Measurements from ENCODE around the gene MEN1.

MEN1 gene

DNA sequence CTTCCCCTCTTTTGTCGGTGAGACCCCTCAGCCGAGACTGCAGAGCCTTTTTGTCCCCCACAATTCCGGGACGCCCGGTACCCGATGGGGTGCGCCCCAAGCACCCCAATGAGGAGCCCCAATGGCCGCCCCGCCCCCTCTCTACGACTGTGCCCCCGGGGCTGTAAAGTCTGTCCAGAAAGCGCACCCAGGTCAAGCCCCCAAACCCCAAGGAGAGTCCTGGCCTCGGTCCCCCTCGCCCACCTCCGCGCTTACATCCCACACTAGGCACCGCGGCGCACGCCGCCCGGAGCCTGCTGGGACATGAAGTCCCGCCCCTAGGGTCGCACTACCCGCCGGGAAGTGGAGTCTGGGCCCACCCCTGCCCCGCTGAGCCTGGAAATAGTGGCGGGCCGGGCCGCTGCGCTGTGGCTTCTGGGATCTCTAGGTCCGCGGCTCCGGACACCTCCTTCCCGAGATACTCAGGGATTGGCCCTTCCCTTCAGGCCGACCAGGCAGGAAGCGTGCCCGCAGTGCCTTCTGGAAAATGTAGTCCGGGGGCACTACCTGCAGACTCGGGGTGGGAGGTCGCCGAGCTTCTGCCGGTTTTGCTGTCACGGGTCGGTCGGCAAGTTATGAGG is at the start of gene MEN1:
MEN1 (minus strand) TSS at position 281 of the 620 bp plus-strand sequence. CDS start 442 bp downstream, outside the sequence.
- peaks cover 1 to 16% of the 10 kb centered on the region in 2 donors for H3K36me3 ChIP-seq (ENCODE audit: control insufficient read depth in 1 of 2, insufficient read depth in 2 of 2, low read length in 2 of 2)
- H3K4me3 ChIP-seq (ENCODE audit: low read depth in 1 of 2, low read length in 2 of 2) = peak within 1 kb of the TSS; percentile 64 to 90
- H3K27ac ChIP-seq (ENCODE audit: low read length) = peak within 1 kb of the TSS; percentile 16
- no peaks in the 10 kb centered on the region for H3K27me3 ChIP-seq (ENCODE audit: low read depth, low read length)
- peaks cover 5 to 19% of the 10 kb centered on the region in 2 donors for H3K4me1 ChIP-seq (ENCODE audit: control insufficient read depth in 1 of 2, insufficient read depth in 2 of 2, low read length in 2 of 2)
- no peaks in the 10 kb centered on the region for H3K9me3 ChIP-seq (ENCODE audit: control insufficient read depth in 1 of 2, low read length in 2 of 2)

DNA sequence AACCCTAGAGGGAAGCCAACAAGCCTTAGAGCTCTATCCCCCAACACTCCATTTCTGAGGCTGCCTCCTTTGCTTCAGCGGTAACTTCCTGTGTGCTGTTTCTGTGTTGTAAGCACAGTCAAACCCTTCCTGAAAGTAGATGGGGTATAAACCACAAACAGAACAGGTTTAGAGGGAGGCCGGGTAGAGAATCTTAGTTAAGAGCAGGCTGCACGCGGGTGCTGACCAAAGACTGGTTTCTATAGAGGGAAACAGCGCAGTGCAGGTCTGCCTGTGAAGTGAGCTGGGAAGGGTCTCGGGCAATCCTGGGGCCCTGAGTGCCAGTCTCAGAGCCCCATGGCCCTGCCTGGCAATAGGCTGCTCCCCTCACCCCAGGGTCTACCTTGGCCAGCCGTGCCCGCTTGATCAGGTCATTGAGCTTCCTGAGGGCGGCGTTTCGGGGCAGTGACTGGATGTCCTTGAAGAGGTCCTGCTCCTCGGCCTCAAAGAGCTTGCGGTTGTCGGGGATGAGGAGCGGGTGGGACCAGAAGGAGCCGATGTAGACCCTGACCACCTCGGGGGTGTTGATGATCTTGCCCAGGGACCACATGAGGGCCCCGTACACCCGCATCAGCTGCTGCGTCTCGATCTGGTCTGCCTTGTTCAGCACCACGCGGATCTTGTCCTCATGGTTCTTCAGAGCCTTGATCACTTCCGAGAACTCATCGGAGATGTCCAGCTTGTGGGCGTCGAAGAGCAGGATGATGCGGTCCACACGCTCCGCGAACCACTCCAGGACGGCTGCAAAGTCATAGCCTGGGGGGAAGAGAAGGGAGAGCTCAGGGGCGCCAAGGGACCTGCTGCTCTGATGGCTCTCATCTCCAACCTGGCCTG is 49.4 kb upstream of the MEN1 start:
- H3K4me1 ChIP-seq (ENCODE audit: control insufficient read depth in 1 of 2, insufficient read depth in 2 of 2, low read length in 2 of 2) = peaks cover 43 to 56% of the 10 kb centered on the region in 2 donors
- no peaks in the 10 kb centered on the region for H3K9me3 ChIP-seq (ENCODE audit: control insufficient read depth in 1 of 2, low read length in 2 of 2)
- peak overlapping the region; percentile 33 for H3K27ac ChIP-seq (ENCODE audit: low read length)
- H3K36me3 ChIP-seq (ENCODE audit: control insufficient read depth in 1 of 2, insufficient read depth in 2 of 2, low read length in 2 of 2) = peaks cover 7 to 14% of the 10 kb centered on the region in 2 donors
- peak overlapping the region in 1 of 2 donors; percentile 4 for H3K4me3 ChIP-seq (ENCODE audit: low read depth in 1 of 2, low read length in 2 of 2)
- H3K27me3 ChIP-seq (ENCODE audit: low read depth, low read length) = no peaks in the 10 kb centered on the region

DNA sequence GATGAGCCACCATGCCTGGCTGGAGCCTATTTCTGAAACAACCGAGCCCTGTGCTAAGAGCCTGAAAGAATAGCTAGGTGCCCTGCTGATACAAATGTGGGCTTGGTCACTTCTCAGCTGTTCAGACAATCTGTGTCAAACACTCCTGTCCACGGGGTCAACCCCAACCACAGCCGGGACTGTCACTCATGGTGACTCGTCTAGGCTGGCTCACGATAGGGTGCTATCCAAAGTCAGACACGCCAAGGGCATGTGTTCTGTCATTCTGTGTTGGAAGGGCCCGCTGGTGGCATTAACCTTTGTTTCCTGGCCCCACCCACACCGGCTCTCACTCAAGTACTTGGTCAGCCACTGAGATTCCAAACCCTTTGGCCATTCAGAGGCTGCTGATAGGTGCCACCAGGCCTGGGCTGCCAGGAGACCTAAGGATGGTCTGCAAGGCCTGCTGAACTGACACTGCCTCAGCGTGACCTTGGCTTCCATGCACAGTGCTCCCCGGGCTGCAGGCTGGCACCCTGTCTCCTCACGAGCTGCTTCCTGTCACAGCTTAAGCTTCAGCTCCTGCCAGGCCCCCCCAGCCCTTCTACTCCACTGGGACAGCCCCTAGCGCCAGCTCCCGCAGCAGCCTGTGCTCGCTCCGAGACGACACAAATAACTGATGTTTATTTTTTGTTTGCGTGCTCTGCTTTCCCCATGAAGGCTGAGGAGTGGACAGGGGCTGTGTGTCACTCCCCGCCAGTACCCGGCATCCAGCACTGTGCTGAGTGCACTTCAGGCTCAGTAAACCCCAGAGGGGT is 48.3 kb upstream of the MEN1 start:
- H3K27me3 ChIP-seq (ENCODE audit: low read depth, low read length) = no peaks in the 10 kb centered on the region
- peaks cover 7 to 25% of the 10 kb centered on the region in 2 donors for H3K36me3 ChIP-seq (ENCODE audit: control insufficient read depth in 1 of 2, insufficient read depth in 2 of 2, low read length in 2 of 2)
- no peak overlapping the region for H3K4me3 ChIP-seq (ENCODE audit: low read depth in 1 of 2, low read length in 2 of 2)
- H3K4me1 ChIP-seq (ENCODE audit: control insufficient read depth in 1 of 2, insufficient read depth in 2 of 2, low read length in 2 of 2) = peaks cover 34 to 56% of the 10 kb centered on the region in 2 donors
- peak overlapping the region; percentile 39 for H3K27ac ChIP-seq (ENCODE audit: low read length)
- no peaks in the 10 kb centered on the region for H3K9me3 ChIP-seq (ENCODE audit: control insufficient read depth in 1 of 2, low read length in 2 of 2)

DNA sequence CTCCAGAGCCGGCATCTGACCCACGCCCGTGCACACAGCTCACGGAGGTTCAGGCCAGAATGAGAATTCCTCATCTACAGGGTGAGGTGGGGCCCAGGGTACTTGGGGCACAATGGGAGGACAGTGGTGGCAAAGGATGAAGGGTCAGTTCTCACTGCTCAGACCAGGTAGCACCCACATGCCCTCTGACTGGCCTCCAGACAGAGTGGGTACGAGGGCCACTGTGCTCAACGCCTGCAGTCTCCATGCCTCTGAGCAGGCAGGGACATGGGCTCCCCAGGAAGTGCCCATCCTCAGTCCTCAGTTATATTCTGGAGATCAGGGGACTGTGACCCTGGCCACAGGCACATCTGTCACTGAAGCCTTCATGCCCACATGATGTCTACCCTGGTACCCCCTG is 47.1 kb upstream of the MEN1 start:
- Histone ChIP-seq H3K4me3 (ENCODE audit: low read depth in 1 of 2, low read length in 2 of 2) (no peak overlapping the region), H3K4me1 (ENCODE audit: control insufficient read depth in 1 of 2, insufficient read depth in 2 of 2, low read length in 2 of 2) (peaks cover 26 to 45% of the 10 kb centered on the region in 2 donors), H3K36me3 (ENCODE audit: control insufficient read depth in 1 of 2, insufficient read depth in 2 of 2, low read length in 2 of 2) (peaks cover 7 to 35% of the 10 kb centered on the region in 2 donors), H3K27ac (ENCODE audit: low read length) (peak overlapping the region; percentile 31), H3K9me3 (ENCODE audit: control insufficient read depth in 1 of 2, low read length in 2 of 2) (no peaks in the 10 kb centered on the region), H3K27me3 (ENCODE audit: low read depth, low read length) (no peaks in the 10 kb centered on the region)

DNA sequence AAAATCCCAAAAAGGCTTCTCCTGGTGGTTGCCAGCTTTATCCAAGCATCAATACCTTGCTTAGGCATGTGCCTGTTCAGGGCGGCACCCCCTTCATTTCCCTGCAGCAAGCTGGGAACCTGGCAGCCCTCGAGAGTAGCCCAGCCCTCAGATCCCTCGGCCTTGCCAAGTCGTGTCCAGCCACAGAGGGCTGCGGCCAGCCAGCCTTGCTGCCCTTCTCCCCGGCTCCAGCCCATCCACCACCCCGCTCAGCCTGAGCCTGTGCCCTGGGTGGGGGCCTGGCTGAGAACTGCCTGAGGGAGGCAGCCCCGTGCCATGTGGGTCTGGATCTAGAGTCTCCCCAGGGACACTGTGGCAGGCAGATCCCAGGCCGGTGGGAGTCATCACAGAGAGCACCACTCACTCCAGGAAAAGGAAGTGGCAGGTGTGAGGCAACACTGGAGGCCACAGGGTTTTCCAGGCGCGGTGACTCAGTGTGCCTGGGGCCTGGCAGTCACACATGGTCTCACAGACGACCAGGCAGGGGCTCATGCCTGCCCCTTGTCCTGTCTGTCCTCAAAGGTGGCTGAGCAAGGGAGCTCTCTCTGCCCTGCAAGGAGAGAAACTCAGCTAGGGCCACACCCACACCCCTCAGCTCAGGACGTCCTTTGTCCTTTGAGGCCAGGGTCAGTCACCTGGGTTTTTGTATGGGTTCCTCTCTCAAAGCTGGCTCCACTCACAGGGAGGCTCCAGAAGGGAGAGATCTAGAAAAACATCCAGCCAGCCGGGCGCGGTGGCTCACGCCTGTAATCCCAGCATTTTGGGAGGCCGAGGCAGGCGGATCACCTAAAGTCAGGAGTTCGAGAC is 46.3 kb upstream of the MEN1 start:
- Histone ChIP-seq H3K4me1 (ENCODE audit: control insufficient read depth in 1 of 2, insufficient read depth in 2 of 2, low read length in 2 of 2) (peaks cover 26 to 38% of the 10 kb centered on the region in 2 donors), H3K27me3 (ENCODE audit: low read depth, low read length) (no peaks in the 10 kb centered on the region), H3K9me3 (ENCODE audit: control insufficient read depth in 1 of 2, low read length in 2 of 2) (no peaks in the 10 kb centered on the region), H3K27ac (ENCODE audit: low read length) (peak overlapping the region; percentile 65), H3K4me3 (ENCODE audit: low read depth in 1 of 2, low read length in 2 of 2) (no peak overlapping the region), H3K36me3 (ENCODE audit: control insufficient read depth in 1 of 2, insufficient read depth in 2 of 2, low read length in 2 of 2) (peaks cover 7 to 35% of the 10 kb centered on the region in 2 donors)

DNA sequence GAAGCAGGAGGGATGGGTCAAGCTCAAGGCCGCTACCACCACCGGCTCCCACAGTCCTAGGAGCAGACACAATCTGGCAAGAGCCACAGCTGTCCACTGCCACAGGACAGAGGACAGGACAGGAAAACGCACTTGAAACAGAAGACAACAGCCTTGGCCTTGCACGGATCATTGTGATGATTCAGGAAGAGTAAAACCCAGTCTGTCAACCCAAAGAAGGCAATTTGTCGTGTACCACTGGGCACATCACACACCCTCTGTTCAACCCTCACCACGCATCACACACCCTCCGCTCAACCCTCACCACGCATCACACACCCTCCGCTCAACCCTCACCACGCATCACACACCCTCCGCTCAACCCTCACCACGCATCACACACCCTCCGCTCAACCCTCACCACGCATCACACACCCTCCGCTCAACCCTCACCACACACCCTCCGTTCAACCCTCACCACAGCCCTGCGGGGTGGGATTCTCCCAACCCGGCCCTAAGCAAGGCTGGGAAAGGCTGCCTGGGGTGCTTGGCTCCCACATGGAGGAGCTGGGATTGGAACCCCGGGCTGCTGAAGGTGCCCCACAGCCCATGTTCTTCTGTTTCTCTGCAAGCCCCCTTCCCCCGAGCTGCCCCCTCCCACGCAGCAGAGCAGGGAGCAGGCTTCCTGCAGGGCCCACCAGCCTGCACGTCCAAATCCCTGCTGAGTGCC is 45.4 kb upstream of the MEN1 start:
- H3K27me3 ChIP-seq (ENCODE audit: low read depth, low read length) = no peaks in the 10 kb centered on the region
- H3K4me1 ChIP-seq (ENCODE audit: control insufficient read depth in 1 of 2, insufficient read depth in 2 of 2, low read length in 2 of 2) = peaks cover 26 to 41% of the 10 kb centered on the region in 2 donors
- H3K4me3 ChIP-seq (ENCODE audit: low read depth in 1 of 2, low read length in 2 of 2) = peak overlapping the region in 1 of 2 donors; percentile 44
- H3K27ac ChIP-seq (ENCODE audit: low read length) = peak overlapping the region; percentile 65
- H3K36me3 ChIP-seq (ENCODE audit: control insufficient read depth in 1 of 2, insufficient read depth in 2 of 2, low read length in 2 of 2) = peaks cover 7 to 35% of the 10 kb centered on the region in 2 donors
- no peaks in the 10 kb centered on the region for H3K9me3 ChIP-seq (ENCODE audit: control insufficient read depth in 1 of 2, low read length in 2 of 2)

DNA sequence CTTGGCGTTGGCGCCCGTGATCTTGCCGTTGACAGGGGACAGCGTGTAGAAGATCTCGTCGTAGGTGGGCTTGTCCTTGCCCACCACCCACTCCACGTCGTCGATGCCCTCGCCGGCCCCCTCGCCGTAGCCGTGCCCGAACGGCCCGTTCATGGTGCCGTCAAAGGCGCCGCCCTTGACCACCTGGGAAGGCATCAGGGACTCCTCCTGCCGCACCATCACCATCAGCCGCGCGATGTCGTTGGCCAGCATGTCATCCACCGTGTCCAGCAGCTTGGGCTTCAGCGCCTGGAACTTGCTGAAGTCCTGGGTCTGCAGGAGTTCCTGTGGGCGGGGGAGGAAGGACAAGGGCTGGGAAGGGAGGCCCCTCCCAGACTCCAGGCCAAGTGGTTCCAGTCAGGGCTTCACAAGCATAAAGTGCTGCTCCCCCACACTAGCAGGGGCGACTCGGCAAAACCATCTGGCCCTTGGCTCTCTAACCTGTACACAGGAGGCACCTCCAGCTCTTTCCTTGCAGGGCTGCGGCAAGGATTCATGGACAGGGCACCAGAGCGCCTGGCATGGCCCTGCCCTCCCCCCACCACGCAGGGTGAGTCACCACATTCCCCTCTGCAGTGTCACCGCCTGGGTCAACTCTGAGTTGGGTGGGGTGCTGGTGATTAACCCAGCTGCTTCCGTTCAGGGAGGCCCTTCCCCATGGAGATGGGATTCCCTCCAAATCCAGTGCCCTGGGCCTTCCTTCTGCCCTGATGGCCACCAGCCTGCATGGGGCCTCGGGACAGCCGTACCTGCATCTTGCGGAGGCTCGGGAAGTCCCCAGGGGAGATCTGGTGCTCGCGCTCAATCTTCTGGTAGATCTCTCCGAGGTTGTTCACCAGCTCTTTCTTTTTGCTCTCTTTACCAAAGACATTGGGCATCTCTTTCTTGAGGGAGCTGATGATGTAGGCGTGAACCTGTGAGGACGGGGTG is 44.5 kb upstream of the MEN1 start:
- H3K4me1 ChIP-seq (ENCODE audit: control insufficient read depth in 1 of 2, insufficient read depth in 2 of 2, low read length in 2 of 2) = peaks cover 26 to 44% of the 10 kb centered on the region in 2 donors
- H3K27ac ChIP-seq (ENCODE audit: low read length) = peak overlapping the region; percentile 65
- H3K4me3 ChIP-seq (ENCODE audit: low read depth in 1 of 2, low read length in 2 of 2) = peak overlapping the region in 1 of 2 donors; percentile 44
- H3K27me3 ChIP-seq (ENCODE audit: low read depth, low read length) = no peaks in the 10 kb centered on the region
- peaks cover 7 to 31% of the 10 kb centered on the region in 2 donors for H3K36me3 ChIP-seq (ENCODE audit: control insufficient read depth in 1 of 2, insufficient read depth in 2 of 2, low read length in 2 of 2)
- no peaks in the 10 kb centered on the region for H3K9me3 ChIP-seq (ENCODE audit: control insufficient read depth in 1 of 2, low read length in 2 of 2)

DNA sequence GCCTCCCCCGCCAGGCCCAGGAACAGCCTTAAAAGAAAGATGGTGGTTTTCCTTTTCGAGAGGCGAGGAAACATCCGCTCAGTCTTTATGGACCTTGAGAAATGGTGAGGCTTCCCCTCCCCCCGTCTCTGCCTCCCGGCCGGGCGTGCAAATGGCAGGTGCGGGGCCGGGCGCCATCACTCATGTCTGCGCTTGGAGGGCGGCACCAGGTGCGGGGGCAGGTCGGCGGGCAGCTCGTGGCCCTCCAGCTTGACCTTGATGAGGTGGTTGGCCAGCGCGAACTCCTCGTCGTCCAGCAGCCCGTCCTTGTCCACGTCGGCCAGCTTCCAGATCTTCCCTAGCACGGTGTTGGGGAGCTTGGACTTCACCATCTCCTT is 43.8 kb upstream of the MEN1 start:
- Histone ChIP-seq H3K4me1 (ENCODE audit: control insufficient read depth in 1 of 2, insufficient read depth in 2 of 2, low read length in 2 of 2) (peaks cover 26 to 46% of the 10 kb centered on the region in 2 donors), H3K27me3 (ENCODE audit: low read depth, low read length) (no peaks in the 10 kb centered on the region), H3K36me3 (ENCODE audit: control insufficient read depth in 1 of 2, insufficient read depth in 2 of 2, low read length in 2 of 2) (peaks cover 7 to 27% of the 10 kb centered on the region in 2 donors), H3K9me3 (ENCODE audit: control insufficient read depth in 1 of 2, low read length in 2 of 2) (no peaks in the 10 kb centered on the region), H3K4me3 (ENCODE audit: low read depth in 1 of 2, low read length in 2 of 2) (no peak overlapping the region), H3K27ac (ENCODE audit: low read length) (peak overlapping the region; percentile 65)

DNA sequence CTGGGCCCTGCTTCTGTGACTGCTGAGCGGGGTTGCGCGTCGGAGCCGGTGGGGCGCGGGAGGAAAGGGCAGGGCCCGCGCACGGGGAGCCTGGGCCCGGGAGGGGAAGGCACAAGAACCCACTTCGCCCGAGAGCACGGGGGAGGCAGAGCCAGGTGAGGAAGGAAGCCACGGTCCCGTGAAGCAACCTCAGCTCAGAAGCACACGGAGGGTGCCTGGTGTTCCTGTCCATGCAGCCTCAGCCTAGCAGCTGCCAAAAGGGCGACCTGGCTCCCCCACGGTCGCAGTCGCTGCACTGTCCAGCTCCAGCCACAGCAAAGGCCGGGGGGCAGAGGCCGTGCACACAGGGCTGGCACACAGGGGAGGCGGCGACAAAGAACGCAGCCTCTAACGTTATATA is 43.4 kb upstream of the MEN1 start:
- Histone ChIP-seq H3K9me3 (ENCODE audit: control insufficient read depth in 1 of 2, low read length in 2 of 2) (no peaks in the 10 kb centered on the region), H3K4me1 (ENCODE audit: control insufficient read depth in 1 of 2, insufficient read depth in 2 of 2, low read length in 2 of 2) (peaks cover 25 to 47% of the 10 kb centered on the region in 2 donors), H3K4me3 (ENCODE audit: low read depth in 1 of 2, low read length in 2 of 2) (no peak overlapping the region), H3K27ac (ENCODE audit: low read length) (no peak overlapping the region), H3K36me3 (ENCODE audit: control insufficient read depth in 1 of 2, insufficient read depth in 2 of 2, low read length in 2 of 2) (peaks cover 2 to 27% of the 10 kb centered on the region in 2 donors), H3K27me3 (ENCODE audit: low read depth, low read length) (no peaks in the 10 kb centered on the region)
